ENCODE results near the gene AP5S1.

AP5S1 gene

DNA sequence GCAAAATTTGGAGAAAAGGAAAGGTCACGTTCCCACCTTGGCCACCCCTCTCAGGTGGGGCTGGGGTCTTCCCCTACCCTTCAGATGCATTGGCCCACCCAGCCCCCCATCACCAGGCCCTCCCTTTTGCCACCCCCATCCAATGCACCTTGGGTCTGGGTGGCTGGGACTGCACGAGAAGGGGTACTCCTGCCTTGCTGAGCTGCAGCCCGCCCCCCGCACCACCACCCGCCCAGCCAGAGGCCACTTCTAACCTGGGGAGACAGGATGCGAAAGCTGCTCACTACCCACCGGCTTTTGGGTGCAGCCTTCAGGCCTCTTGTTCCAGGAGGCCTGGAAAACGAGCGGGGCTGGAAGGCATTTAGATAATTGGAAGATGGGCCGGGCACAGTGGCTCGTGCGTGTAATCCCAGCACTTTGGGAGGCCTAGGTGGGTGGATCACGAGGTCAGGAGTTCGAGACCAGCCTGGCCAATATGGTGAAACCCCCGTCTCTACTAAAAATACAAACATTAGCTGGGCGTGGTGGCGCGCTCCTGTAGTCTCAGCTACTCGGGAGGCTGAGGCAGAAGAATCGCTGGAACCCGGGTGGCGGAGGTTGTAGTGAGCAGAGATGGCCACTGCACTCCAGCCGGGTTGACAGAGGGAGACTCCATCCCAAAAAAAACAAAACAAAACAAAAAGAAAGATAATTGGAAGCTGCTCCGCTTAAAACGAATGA, 25.5 kb upstream of the AP5S1 start:
- no peak for DNase-seq

- DNase-seq, result peak; percentile 96
Measured at GRCh38 chr20:3795511-3796468, 24.6 kb upstream of the AP5S1 start, which contains the start of gene CDC25B. Gene CDC25B (plus strand): TSS chr20:3796310. CDS start chr20:3796532, 222 bp downstream.

GRCh38 chr20:3796477-3797225, 23.7 kb upstream of the AP5S1 start:
- no peak for DNase-seq

DNA sequence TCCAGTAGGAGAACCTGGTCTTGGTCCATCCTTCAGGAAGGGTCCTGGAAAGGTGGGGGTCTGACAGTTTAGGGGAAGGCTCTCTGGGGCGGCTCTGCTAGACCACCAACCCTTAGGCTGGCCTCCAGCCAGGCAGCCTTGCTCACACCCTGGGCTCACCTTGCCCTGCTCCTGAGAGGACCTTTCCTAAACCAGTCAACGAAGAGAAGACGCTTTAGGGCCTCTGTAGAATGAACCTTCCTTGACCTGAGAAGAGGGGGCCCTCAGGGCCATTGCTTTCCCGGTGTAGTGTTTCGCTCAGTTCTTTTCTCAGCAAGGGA, 23.2 kb upstream of the AP5S1 start:
- no peak for DNase-seq

DNA sequence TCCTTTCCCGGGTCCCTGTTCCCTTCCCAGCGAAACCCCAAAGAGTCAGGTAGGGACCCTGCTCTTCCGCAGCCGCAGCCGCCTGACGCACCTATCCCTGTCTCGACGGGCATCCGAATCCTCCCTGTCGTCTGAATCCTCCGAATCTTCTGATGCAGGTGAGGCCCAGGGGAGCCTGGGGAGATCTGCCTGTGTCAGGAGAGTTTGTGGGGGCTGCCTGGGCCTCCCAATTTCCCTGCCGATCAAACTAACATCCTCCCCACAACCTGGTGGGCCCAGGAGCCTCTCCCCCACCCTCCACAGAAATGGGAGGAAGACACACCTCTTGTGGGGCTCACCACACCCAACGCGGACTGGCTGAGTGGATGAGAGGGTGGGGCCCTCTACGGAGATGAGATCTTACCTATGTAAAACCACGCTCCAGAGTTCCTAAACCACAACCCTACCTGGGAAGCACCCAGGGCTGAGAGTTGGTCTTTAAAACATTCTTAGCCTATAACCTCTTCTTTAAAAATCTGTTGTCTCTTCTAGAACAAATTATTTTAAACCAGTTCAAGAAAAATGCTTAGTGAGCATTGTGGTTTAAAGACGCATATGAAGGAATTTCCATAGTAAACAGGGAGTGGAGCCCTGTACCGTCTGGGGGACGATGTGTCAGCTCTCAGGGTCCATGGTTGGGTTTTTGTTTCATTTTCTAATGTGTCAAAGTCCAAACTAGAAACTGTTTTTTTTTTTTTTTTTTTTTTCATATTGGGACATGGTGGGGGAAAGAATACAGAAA, 22.6 kb upstream of the AP5S1 start:
- DNase-seq, result no peak

DNA sequence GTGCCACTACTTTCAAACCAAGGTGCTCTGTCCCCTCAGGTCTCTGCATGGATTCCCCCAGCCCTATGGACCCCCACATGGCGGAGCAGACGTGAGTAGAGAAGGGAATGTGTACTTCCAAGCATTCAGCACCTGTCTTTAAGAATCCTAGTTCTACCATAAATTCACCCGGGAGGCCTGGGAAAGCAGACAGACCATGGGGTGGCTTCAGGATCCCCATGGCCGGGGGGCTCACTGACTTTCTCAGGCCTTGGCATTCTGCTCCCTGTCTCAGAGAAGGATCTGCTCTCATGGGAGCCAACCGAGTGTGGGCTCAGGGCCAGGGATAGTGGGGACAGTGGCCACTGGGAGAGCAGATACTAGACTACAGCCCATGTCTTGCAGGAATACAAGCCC, 22.0 kb upstream of the AP5S1 start:
- no peak for DNase-seq

GRCh38 chr20:3798908-3799248, 21.5 kb upstream of the AP5S1 start:
- no peak for DNase-seq

GRCh38 chr20:3800256-3800877, 20.0 kb upstream of the AP5S1 start:
- no peak for DNase-seq

DNA sequence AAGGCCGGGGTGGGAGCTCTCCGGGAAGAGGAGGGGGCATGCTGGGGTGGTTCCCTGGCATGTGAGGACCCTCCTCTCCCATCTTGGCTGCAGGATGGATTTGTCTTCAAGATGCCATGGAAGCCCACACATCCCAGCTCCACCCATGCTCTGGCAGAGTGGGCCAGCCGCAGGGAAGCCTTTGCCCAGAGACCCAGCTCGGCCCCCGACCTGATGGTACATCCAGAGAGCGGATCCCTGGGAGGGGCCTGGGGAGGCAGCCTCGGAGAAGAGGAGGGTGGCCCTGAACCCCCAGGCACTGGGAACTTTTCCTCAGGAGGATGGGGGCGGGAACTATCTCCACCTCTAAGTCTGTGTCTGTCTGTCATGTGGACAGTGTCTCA, 19.5 kb upstream of the AP5S1 start:
- DNase-seq, result no peak

DNA sequence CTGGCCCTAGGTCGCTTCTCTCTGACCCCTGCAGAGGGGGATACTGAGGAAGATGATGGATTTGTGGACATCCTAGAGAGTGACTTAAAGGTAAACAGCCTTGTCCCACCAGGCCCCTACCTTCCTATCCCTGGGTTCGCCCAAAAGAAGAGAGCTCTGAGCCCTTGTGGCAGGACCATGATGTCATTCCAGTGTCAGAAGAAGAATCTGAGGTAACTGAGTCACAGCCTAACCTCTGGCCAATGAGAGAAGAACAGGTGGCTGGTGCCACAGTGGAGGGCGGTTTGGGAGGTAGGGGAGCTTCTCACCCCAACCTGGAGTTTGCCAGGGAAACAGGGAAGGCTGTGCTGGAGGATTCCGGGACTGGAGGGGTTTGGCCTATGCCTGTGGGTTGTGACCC, 19.0 kb upstream of the AP5S1 start:
- DNase-seq, result no peak

DNA sequence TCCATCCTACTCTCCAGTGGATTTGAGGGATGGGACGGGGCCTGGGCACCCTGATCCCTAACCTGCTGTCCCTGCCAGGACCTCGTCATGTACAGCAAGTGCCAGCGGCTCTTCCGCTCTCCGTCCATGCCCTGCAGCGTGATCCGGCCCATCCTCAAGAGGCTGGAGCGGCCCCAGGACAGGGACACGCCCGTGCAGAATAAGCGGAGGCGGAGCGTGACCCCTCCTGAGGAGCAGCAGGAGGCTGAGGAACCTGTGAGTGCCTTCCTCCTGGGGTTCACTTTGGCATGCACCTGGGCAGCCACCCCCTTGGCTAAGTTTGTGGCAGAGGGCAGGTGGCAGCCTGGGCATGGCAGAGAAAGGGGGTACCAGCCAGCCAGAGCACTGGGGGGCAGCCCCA, 18.5 kb upstream of the AP5S1 start:
- DNase-seq, result no peak

DNA sequence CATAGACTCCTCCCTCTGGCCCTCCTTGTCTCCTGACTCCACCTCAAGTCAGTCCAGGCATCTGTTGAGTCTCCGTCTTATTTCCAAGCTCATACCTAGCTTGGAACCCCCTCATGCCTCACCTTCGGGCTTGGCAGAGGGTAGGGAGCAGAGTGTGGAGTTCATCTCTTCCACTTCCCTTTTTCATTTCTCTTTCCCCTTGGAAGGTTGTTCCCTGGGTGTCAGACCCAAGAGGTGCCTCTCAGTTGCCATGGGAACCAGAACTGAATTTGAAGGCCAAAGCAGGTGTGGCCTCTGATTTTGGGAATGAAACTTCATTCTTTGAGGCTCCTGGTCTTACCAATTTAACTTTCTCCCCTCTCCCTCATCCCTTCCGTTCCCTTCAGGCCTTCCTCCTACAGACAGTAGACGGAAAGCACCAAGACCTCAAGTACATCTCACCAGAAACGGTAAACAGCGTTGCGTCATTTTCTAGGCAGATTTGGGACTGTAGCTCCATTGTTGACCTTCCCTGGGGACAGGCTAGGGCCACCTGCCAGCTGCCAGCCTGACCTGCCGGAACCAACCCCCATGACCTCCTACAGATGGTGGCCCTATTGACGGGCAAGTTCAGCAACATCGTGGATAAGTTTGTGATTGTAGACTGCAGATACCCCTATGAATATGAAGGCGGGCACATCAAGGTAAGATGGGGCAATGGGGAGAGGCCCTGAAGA, 17.7 kb upstream of the AP5S1 start:
- DNase-seq, result no peak

GRCh38 chr20:3803289-3803688, 17.1 kb upstream of the AP5S1 start:
- no peak for DNase-seq

- DNase-seq, result no peak
Measured at GRCh38 chr20:3803854-3804253, 16.5 kb upstream of the AP5S1 start.

GRCh38 chr20:3804254-3804751, 16.0 kb upstream of the AP5S1 start:
- no peak for DNase-seq

DNA sequence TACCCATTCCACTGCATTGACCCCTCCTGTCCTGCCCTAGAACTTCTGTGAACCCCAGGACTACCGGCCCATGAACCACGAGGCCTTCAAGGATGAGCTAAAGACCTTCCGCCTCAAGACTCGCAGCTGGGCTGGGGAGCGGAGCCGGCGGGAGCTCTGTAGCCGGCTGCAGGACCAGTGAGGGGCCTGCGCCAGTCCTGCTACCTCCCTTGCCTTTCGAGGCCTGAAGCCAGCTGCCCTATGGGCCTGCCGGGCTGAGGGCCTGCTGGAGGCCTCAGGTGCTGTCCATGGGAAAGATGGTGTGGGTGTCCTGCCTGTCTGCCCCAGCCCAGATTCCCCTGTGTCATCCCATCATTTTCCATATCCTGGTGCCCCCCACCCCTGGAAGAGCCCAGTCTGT, 15.6 kb upstream of the AP5S1 start:
- no peak for DNase-seq

DNA sequence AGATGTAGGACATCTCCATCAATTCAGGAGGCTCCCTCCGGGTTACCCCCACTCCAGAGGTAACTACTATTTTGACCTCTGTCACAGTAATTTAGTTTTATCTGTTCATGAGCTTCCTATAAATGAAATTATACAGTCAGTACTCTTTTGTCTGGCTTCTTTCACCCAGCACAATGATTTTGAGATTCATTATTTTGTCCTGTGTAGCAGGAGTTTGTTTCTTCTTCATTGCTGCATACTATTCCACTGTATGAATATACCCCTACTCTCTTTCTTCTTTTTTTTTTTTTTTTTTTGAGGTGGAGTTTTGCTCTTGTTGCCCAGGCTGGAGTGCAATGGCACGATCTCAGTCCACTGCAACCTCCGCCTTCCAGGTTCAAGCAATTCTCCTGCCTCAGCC, 11.8 kb upstream of the AP5S1 start:
- no peak for DNase-seq

GRCh38 chr20:3811467-3812258, 8.7 kb upstream of the AP5S1 start:
- peak; percentile 96 for DNase-seq

GRCh38 chr20:3812259-3812681, 8.1 kb upstream of the AP5S1 start:
- no peak for DNase-seq

DNA sequence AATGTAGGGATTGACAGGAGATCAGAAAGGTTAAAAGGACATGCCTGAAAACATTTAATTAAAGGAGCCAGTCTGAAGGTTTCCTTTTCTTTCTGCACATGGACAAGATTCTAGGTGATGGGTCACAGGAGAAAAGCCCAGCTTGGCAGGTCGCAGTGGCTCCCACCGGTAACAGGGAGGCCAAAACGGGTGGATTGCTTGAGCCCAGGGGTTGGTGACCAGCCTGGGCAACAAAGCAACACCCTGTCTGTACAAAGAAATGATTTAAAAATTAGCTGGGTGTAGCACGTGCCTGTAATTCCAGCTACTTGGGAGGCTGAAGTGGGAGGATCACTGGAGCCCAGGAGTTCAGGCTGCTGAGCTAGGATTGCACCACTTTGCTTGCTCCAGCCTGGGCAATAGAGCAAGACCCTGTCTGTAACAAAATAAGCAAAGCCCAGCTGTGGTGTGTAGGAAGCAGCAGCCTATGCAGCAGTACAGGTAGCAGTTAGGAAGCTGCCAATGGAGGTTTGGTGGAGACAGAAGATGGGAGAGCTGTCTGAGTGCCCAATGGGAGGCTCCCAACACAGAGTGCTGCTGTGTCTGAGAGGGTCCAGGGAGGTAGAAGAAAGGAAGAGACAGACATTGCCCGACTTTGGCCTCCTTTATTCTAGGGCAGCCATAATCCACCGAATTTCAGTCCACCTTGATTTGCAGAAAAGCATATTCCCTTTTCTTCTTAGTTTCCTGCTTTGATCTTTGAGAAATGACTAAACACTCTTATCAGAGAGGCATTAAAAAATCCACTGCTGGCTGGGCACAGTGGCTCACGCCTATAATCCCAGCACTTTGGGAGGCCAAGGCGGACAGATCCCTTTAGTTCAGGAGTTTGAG, 7.1 kb upstream of the AP5S1 start:
- no peak for DNase-seq
